Esophagus muscularis mucosa (tissue), 3 donors: Measurements from ENCODE around the gene TSEN15.

Experiments
- CTCF ChIP-seq, 3 experiments: fragments of 200-600 bp in 2 of 3; fragments of 450-650 bp in 1 of 3; sonication (generic) in 2 of 3; IDR thresholded peaks; one replicate each; pipeline ENCODE4 v1.5.1; 2017 to 2019; ENCODE audit warnings: antibody characterized with exemption in 3 of 3, mild to moderate bottlenecking in 2 of 3, moderate library complexity in 1 of 3
- EP300 ChIP-seq: sonication (generic); formaldehyde crosslinking; IDR thresholded peaks from one replicate; pipeline ENCODE4 v1.6.1; 2017; ENCODE audit warnings: antibody characterized with exemption

- no peak for TF ChIP-seq CTCF (IDR thresholded peaks at IDR 0.05)
- no peak for TF ChIP-seq EP300
These were observed 26.3 kb upstream of the TSEN15 start for GRCh38 chr1:184025242-184025675.
